Chondrocyte (in vitro differentiated cells): Measurements from ENCODE around the gene HNRNPC. TPM values are rescaled to one million over a fixed set of nuclear protein-coding genes. Genes with fewer than 3 reads are reported as not detected.
"Not testable (repeated sequence)": the region's sequence is repeated elsewhere in the genome, so short reads cannot be mapped to it uniquely, and the experiment has no call there.

Experiments
- DNase-seq: peaks from one replicate; pipeline ENCODE4 v3.0.0; 2021; ENCODE audit warnings: mixed read lengths, low spot score
- H3K27ac Mint-ChIP-seq: one replicate; pipeline ENCODE4 v1.8.0; 2021; ENCODE audit warnings: mild to moderate bottlenecking, moderate library complexity, mixed read lengths; ENCODE audit not compliant: unreplicated experiment
- H3K27me3 Mint-ChIP-seq: 2 replicates; pipeline ENCODE4 v1.8.0; 2021; ENCODE audit warnings: low read depth, mixed read lengths
- H3K36me3 Mint-ChIP-seq: 2 replicates; pipeline ENCODE4 v1.8.0; 2021; ENCODE audit warnings: low read depth, mixed read lengths
- H3K4me1 Mint-ChIP-seq: 2 replicates; pipeline ENCODE4 v1.8.0; 2021; ENCODE audit warnings: low read depth, mild to moderate bottlenecking, mixed read lengths
- H3K4me3 Mint-ChIP-seq: one replicate; pipeline ENCODE4 v1.8.0; 2021; ENCODE audit warnings: mild to moderate bottlenecking, moderate library complexity, mixed read lengths; ENCODE audit not compliant: unreplicated experiment
- H3K9me3 Mint-ChIP-seq: 2 replicates; pipeline ENCODE4 v1.8.0; 2021; ENCODE audit warnings: low read depth, mixed read lengths
- CTCF ChIP-seq: fragments of 200-600 bp; sonication (generic); IDR thresholded peaks from 2 replicates; pipeline ENCODE4 v1.5.0; 2021; ENCODE audit warnings: antibody characterized with exemption, mild to moderate bottlenecking, moderate library complexity
- total RNA-seq: library from RNA; stranded (reverse); gene quantifications from 3 replicates; pipeline ENCODE4 v1.2.1, GENCODE V29; 2021

HNRNPC gene
- total RNA-seq, 1 donor from 2014 or later: 286 TPM

GRCh38 chr14:21256539-21257393, 12.5 kb downstream of the HNRNPC start:
- no peaks in the 10 kb centered on the region for H3K27me3 Mint-ChIP-seq
- H3K4me1 Mint-ChIP-seq: peaks cover 59% of the 10 kb centered on the region
- H3K36me3 Mint-ChIP-seq: peaks cover 27% of the 10 kb centered on the region
- H3K9me3 Mint-ChIP-seq: no peaks in the 10 kb centered on the region
- DNase-seq: no peak
- no peak for TF ChIP-seq CTCF
- H3K27ac Mint-ChIP-seq: peak overlapping the region; percentile 70
- no peak overlapping the region for H3K4me3 Mint-ChIP-seq

DNA sequence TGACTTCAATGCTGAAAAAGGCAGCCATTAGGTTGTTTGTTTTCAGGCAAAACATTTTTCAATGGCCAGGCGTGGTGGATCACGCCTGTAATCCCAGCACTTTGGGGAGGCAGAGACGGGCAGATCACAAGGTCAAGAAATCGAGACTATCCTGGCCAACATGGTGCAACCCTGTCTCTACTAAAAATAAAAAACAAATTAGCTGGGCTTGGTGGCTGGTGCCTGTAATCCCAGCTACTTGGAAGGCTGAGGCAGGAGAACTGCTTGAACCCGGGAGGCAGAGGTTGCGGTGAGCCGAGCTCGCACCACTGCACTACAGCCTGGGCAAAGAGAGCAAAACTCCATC, 13.2 kb downstream of the HNRNPC start:
- not testable (repeated sequence) for DNase-seq, H3K9me3 Mint-ChIP-seq, H3K27me3 Mint-ChIP-seq, H3K4me3 Mint-ChIP-seq
- H3K4me1 Mint-ChIP-seq: peaks cover 52% of the 10 kb centered on the region
- H3K36me3 Mint-ChIP-seq: peaks cover 30% of the 10 kb centered on the region
- H3K27ac Mint-ChIP-seq: peak overlapping the region; percentile 79

DNA sequence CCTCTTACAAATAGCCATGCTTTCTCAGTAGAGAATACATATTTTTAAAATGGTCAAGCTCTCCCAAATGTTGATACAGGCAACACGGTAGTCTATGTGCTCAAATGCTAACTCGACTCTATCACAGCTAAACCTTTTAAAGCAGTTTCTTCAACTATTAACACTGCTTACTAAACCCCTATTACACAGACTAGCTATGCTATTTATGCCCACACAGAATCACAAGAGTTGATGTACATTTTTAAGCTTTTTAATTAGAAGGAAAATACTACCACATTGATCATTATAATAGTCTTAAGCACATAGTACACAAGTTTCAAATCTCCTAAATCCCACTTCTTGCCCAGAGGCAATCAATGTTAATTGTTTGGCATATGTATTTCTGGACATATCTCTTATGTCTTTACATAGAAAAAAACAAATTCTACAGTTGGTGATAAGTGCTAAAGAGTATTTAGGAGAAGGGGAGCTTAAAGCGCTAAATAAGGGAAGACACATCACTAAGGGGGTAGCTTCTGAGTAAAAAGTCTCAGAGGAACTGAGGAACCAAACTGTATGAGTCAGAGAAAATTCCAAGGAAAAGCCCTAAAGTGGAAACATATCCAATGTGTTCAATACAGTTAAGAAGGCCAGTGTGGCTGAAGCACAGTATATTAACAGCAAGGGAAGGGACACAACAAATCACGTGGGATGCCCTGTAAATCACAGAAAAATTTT, 13.7 kb downstream of the HNRNPC start:
- no peak for TF ChIP-seq CTCF
- Mint-ChIP-seq H3K4me1 (peaks cover 50% of the 10 kb centered on the region), H3K36me3 (peaks cover 33% of the 10 kb centered on the region), H3K27me3 (no peaks in the 10 kb centered on the region), H3K9me3 (no peaks in the 10 kb centered on the region), H3K4me3 (no peak overlapping the region), H3K27ac (peak overlapping the region; percentile 79)
- no peak for DNase-seq

GRCh38 chr14:21252149-21252548, 17.1 kb downstream of the HNRNPC start:
- Mint-ChIP-seq H3K27ac (peak overlapping the region; percentile 55), H3K4me1 (peaks cover 40% of the 10 kb centered on the region), H3K4me3 (no peak overlapping the region), H3K9me3 (no peaks in the 10 kb centered on the region), H3K36me3 (peaks cover 31% of the 10 kb centered on the region), H3K27me3 (no peaks in the 10 kb centered on the region)
- no peak for DNase-seq
- TF ChIP-seq CTCF: no peak

DNA sequence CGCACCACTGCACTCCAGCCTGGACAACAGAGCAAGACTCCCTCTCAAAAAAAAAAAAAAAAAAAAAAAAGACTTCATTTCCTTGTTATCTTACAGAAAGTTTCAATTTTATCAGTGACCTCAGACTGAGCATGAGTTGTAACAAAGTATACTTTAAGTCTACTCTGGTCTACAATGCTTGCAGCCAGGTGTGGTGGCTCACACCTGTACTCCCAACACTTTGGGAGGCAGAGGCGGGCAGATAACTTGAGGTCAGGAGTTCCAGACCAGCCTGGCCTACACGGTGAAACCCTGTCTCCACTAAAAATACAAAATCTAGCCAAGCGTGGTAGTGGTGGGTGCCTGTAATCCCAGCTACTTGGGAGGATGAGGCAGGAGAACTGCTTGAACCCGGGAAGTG, 18.0 kb downstream of the HNRNPC start:
- Mint-ChIP-seq H3K27ac (no peak overlapping the region), H3K36me3 (peaks cover 32% of the 10 kb centered on the region), H3K9me3 (no peaks in the 10 kb centered on the region), H3K4me3 (no peak overlapping the region), H3K4me1 (peaks cover 39% of the 10 kb centered on the region), H3K27me3 (no peaks in the 10 kb centered on the region)
- no peak for TF ChIP-seq CTCF
- DNase-seq: no peak
